ENCODE results near the gene CCN2. TPM values are rescaled to one million over a fixed set of nuclear protein-coding genes. Genes with fewer than 3 reads are reported as not detected.
A peak's percentile ranks its signal among the peaks of the same experiment; 100 is the strongest.

CCN2 gene
- total RNA-seq, 1 experiment from 2014 or later = 44.1 TPM

DNA sequence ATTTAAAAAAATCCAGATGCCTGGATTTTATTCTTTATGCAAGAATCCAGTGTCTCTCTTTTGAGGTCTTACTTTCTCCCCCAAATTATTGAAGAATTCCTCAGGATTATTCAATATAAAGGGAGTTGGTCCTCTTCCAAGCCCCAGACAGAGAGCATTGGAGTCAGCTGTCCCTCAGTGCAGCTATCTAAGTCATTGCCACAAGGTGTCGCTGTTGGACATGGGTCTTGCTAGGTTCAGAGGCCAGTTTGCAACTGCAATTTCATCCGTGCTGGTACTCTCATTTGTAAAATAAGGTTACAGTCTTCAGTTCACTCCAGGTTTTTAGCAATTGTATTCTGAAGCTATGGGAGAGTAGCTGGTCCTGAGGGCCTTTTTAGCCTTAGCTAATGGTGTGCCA lies 27.8 kb downstream of the CCN2 start:
- Histone ChIP-seq H4K20me1 (ENCODE audit: control insufficient read depth, insufficient read depth, insufficient read length) (no peaks in the 10 kb centered on the region), H2AFZ (ENCODE audit: low read length) (no peak overlapping the region), H3K79me2 (ENCODE audit: insufficient read depth, low read length) (no peaks in the 10 kb centered on the region), H3K23me2 (ENCODE audit: insufficient read length, low read depth, low read length, poor library complexity, severe bottlenecking) (no peaks in the 10 kb centered on the region), H4K5ac (ENCODE audit: insufficient read length, low read depth, low read length) (no peak overlapping the region), H2BK20ac (ENCODE audit: low read depth, low read length, poor library complexity, severe bottlenecking) (no peak overlapping the region), H3K18ac (ENCODE audit: insufficient read length, low read depth, low read length) (no peak overlapping the region), H3K23ac (ENCODE audit: insufficient read length, low read depth, low read length) (no peak overlapping the region), H3K14ac (ENCODE audit: insufficient read depth, low read length) (no peak overlapping the region), H4K91ac (ENCODE audit: insufficient read length, low read depth, low read length) (no peak overlapping the region), H3K9ac (ENCODE audit: extremely low read depth, insufficient read length, low read length) (no peak overlapping the region), H3K27ac (ENCODE audit: insufficient read length, low read depth, low read length) (no peak overlapping the region), H3K4me1 (ENCODE audit: insufficient read depth, low read length) (no peaks in the 10 kb centered on the region), H2AK5ac (ENCODE audit: insufficient read length, low read length) (no peak overlapping the region), H3K9me3 (ENCODE audit: control insufficient read depth, low read depth, low read length) (peaks cover 6% of the 10 kb centered on the region), H2BK12ac (ENCODE audit: insufficient read length, low read depth, low read length) (no peak overlapping the region), H3K27me3 (ENCODE audit: insufficient read depth, low read length) (no peaks in the 10 kb centered on the region), H3K56ac (ENCODE audit: insufficient read length, low read depth, low read length) (no peak overlapping the region), H3K79me1 (ENCODE audit: insufficient read depth, low read depth, low read length, poor library complexity, severe bottlenecking) (no peaks in the 10 kb centered on the region), H4K8ac (replicated peaks; ENCODE audit: insufficient read length, low read depth, low read length) (no peak overlapping the region), H2BK5ac (ENCODE audit: insufficient read length, low read length) (no peak overlapping the region), H3K4me2 (ENCODE audit: insufficient read depth, insufficient read length, low read length) (no peak overlapping the region), H2BK15ac (ENCODE audit: low read depth, low read length) (no peak overlapping the region), H3T11ph (ENCODE audit: low read length) (no peak overlapping the region), H3K4ac (ENCODE audit: low read depth, low read length) (no peak overlapping the region), H2BK120ac (ENCODE audit: low read depth, low read length, poor library complexity, severe bottlenecking) (no peak overlapping the region)
- Mint-ChIP-seq H3K27me3 (ENCODE audit: low read depth) (peaks cover 1% of the 10 kb centered on the region), H3K9me3 (peaks cover 5 to 13% of the 10 kb centered on the region in 2 experiments; a peak in 4 of 5 replicates), H3K4me3 (no peak overlapping the region), H3K27ac (no peak overlapping the region), H3K4me1 (no peaks in the 10 kb centered on the region), H3K36me3 (ENCODE audit: insufficient read depth in 1 of 3, low read depth in 3 of 3) (peaks cover 17 to 42% (median 22%) of the 10 kb centered on the region in 3 experiments; a peak in 6 of 7 replicates)
- TF ChIP-seq, protein P1, sequence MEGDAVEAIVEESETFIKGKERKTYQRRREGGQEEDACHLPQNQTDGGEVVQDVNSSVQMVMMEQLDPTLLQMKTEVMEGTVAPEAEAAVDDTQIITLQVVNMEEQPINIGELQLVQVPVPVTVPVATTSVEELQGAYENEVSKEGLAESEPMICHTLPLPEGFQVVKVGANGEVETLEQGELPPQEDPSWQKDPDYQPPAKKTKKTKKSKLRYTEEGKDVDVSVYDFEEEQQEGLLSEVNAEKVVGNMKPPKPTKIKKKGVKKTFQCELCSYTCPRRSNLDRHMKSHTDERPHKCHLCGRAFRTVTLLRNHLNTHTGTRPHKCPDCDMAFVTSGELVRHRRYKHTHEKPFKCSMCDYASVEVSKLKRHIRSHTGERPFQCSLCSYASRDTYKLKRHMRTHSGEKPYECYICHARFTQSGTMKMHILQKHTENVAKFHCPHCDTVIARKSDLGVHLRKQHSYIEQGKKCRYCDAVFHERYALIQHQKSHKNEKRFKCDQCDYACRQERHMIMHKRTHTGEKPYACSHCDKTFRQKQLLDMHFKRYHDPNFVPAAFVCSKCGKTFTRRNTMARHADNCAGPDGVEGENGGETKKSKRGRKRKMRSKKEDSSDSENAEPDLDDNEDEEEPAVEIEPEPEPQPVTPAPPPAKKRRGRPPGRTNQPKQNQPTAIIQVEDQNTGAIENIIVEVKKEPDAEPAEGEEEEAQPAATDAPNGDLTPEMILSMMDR (conservative IDR thresholded peaks at IDR 0.05) = peak; percentile 95
- WGBS (ENCODE audit: extremely low coverage, insufficient read length, low lambda C conversion rate) = no CpG with 5 or more reads among the region's 2 CpGs
- DNase-seq = peak; percentile 79

Measured in H9 (cell line).